MM.1S (cell line): ENCODE measurements around the gene PTGDS.

Source experiments
- EZH2 ChIP-seq: fragments of 300-600 bp; sonication (generic); optimal IDR thresholded peaks from 2 replicates; pipeline ENCODE3; 2017; ENCODE audit warnings: low read depth, mild to moderate bottlenecking, antibody characterized with exemption, low read length, mixed read lengths
- TF ChIP-seq, protein P1 (sequence below): fragments of 300-600 bp; sonication (generic); IDR thresholded peaks from 2 replicates; pipeline ENCODE4 v1.5.1; 2016; ENCODE audit warnings: antibody characterized with exemption, low read length, mixed read lengths

DNA sequence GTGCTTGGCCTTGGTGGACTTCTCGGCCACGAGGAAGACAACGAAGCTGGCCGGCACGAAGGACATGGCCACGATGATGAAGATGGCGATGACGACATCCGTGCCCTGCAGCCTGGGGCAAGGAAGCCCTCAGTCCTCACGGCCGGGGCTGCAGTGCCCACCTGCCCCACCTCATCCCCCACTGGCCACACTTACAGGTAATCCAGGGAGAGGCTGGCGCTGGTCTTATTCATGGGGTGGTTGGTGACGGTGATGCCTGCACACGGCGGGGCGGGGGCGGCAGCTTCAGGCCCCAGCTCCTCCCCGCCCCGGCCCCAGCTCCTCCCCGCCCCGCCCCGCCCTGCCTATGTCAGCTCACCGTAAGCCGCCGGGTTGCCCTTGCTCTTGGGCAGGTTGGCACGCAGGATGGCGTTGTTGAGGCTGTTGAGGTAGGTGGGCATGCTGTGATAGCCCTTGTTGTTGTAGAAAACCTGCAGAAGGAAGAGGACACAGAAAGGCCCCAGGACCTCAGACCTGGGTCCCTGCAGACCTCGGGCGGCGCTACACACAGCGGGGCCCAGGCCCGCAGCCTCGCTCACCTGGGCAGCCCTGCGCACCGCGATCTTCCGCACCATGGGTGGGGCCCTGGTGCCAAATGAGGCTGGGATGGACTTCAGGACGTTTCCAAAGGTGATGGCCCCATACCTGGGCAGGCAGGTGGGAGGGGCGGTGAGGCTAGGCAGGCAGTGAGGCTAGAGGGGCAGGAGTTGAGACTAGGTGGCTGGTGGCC, 34.8 kb downstream of the PTGDS start:
- no peak for TF ChIP-seq EZH2
- TF ChIP-seq, protein P1, sequence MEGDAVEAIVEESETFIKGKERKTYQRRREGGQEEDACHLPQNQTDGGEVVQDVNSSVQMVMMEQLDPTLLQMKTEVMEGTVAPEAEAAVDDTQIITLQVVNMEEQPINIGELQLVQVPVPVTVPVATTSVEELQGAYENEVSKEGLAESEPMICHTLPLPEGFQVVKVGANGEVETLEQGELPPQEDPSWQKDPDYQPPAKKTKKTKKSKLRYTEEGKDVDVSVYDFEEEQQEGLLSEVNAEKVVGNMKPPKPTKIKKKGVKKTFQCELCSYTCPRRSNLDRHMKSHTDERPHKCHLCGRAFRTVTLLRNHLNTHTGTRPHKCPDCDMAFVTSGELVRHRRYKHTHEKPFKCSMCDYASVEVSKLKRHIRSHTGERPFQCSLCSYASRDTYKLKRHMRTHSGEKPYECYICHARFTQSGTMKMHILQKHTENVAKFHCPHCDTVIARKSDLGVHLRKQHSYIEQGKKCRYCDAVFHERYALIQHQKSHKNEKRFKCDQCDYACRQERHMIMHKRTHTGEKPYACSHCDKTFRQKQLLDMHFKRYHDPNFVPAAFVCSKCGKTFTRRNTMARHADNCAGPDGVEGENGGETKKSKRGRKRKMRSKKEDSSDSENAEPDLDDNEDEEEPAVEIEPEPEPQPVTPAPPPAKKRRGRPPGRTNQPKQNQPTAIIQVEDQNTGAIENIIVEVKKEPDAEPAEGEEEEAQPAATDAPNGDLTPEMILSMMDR = no peak
